Cardiac muscle cell (in vitro differentiated cells and primary cell): ENCODE measurements around the gene GRM3. TPM values are rescaled to one million over a fixed set of nuclear protein-coding genes. Genes with fewer than 3 reads are reported as not detected.

Experiments used
- DNase-seq, 2 donors: peaks; one replicate each; pipeline versions ENCODE4 v3.0.0 to v3.0.0-alpha.2; 2010 to 2017; ENCODE audit warnings: low read depth in 1 of 2, low spot score in 1 of 2
- H3K27ac ChIP-seq: fragments of 200-600 bp; sonication (generic); 2 replicates; pipeline ENCODE4 v1.5.1; 2016
- H3K27me3 ChIP-seq: fragments of 200-600 bp; sonication (generic); 2 replicates; pipeline ENCODE4 v1.6.0; 2016; ENCODE audit warnings: control low read depth
- H3K36me3 ChIP-seq: fragments of 200-600 bp; sonication (generic); 2 replicates; pipeline ENCODE4 v1.5.1; 2016; ENCODE audit warnings: control low read depth
- H3K4me1 ChIP-seq: fragments of 200-600 bp; sonication (generic); 2 replicates; pipeline ENCODE4 v1.8.1; 2017; ENCODE audit warnings: low read depth, mild to moderate bottlenecking, mixed run types
- H3K4me3 ChIP-seq: fragments of 200-600 bp; sonication (generic); 2 replicates; pipeline ENCODE4 v1.5.1; 2016; ENCODE audit warnings: mild to moderate bottlenecking
- H3K9me3 ChIP-seq: fragments of 200-600 bp; sonication (generic); 2 replicates; pipeline ENCODE4 v1.5.1; 2017; ENCODE audit warnings: low read depth, mild to moderate bottlenecking, control low read depth
- polyA plus RNA-seq: library from polyadenylated mRNA; unstranded; fragments of >200 nt; fragmentation: Nextera tagmentation; extraction: Ambion mirVana; gene quantifications from 2 replicates; pipeline ENCODE4 v1.2.1, GENCODE V29; 2016
- total RNA-seq: library from RNA; depleted of rRNA; stranded (reverse); fragments of >200 nt; gene quantifications from 2 replicates; pipeline ENCODE4 v1.2.3, GENCODE V29; 2016
- TF ChIP-seq, protein P1 (sequence below): IDR thresholded peaks from 2 replicates; pipeline ENCODE4 v1.5.1; 2012; ENCODE audit warnings: low read depth, mild to moderate bottlenecking, low read length

GRM3 gene
- total and polyA plus RNA-seq, 2 experiments from 2014 or later = 0.78 TPM; not detected in 1

DNA sequence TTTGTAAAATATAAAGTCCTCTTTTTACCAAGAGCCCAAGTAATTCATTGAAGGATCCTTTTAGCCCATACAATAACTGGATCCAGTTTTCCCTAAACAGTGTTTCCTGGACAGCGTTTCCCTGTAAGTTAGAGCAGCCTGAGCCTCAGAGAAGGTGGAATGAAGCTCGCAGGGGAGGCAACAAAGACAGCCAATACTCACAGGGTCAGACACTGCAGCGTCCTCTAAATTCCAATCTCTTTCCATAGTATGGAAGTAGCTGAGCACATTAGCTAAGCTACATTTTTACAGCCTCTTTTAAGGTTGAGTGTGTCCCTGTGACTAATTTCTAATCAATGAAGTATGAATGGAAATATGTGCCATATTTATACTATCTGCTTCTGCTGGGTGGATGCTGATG lies 193.5 kb downstream of the GRM3 start:
- Histone ChIP-seq H3K4me3 (no peak overlapping the region), H3K27ac (no peak overlapping the region), H3K4me1 (no peaks in the 10 kb centered on the region), H3K27me3 (no peaks in the 10 kb centered on the region), H3K36me3 (no peaks in the 10 kb centered on the region), H3K9me3 (no peaks in the 10 kb centered on the region)
- no peak for DNase-seq
- TF ChIP-seq, protein P1, sequence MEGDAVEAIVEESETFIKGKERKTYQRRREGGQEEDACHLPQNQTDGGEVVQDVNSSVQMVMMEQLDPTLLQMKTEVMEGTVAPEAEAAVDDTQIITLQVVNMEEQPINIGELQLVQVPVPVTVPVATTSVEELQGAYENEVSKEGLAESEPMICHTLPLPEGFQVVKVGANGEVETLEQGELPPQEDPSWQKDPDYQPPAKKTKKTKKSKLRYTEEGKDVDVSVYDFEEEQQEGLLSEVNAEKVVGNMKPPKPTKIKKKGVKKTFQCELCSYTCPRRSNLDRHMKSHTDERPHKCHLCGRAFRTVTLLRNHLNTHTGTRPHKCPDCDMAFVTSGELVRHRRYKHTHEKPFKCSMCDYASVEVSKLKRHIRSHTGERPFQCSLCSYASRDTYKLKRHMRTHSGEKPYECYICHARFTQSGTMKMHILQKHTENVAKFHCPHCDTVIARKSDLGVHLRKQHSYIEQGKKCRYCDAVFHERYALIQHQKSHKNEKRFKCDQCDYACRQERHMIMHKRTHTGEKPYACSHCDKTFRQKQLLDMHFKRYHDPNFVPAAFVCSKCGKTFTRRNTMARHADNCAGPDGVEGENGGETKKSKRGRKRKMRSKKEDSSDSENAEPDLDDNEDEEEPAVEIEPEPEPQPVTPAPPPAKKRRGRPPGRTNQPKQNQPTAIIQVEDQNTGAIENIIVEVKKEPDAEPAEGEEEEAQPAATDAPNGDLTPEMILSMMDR = no peak

DNA sequence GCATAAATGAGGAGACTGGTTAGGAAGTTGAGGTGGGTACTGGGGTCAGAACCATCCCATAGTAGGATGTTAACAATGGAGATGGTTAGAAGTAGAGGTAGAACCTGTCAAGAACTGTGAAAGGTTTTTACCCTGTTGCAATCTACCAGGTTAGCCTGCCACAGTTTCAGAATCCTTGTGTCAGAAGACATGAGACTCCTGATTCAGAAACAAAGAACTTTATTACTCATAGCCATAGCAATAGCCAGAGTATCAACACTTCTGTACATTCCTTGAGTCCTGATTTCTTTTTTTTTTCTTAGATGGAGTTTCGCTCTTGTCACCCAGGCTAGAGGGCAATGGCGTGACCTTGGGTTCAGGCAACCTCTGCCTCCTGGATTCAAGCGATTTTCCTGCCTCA lies 200.9 kb downstream of the GRM3 start:
- DNase-seq = no peak
- Histone ChIP-seq H3K27me3 (no peaks in the 10 kb centered on the region), H3K36me3 (no peaks in the 10 kb centered on the region), H3K4me3 (no peak overlapping the region), H3K4me1 (no peaks in the 10 kb centered on the region), H3K27ac (no peak overlapping the region), H3K9me3 (no peaks in the 10 kb centered on the region)
- TF ChIP-seq, protein P1 = no peak

DNA sequence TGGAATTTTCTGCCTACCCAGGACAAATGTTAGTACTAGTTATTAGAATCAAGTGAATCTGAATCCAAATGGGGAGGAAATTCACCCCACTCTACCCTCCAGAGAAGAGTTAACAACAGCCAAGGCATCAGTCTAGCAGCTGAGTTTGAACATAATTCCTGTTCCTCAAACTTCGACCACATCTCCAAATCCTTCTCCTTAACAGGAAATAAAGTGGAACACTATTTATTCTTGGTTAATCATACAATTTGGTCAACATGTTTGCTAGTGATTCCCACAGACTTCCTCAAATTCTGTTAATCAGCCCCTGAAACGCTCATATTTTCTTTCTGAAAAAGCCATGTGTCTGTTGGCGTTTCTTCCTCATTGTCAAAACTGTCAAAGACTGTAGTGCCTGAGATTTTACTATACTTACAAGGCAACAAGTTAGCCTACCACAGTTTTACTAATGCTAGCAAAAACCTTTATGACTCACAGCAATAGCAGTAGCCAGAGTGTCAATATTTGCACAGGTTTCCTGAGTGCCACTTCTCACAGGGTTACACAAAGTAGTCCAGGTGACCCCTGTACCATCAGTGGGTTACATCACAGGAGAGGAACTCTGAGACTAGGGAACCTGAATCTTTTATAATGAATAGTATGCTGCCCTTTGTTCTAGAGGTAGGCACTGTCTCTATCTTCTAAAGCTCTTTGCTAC lies 202.9 kb downstream of the GRM3 start:
- H3K4me3 ChIP-seq = no peak overlapping the region
- H3K27me3 ChIP-seq = no peaks in the 10 kb centered on the region
- H3K27ac ChIP-seq = no peak overlapping the region
- no peaks in the 10 kb centered on the region for H3K36me3 ChIP-seq
- TF ChIP-seq, protein P1 = no peak
- no peaks in the 10 kb centered on the region for H3K4me1 ChIP-seq
- no peak for DNase-seq
- H3K9me3 ChIP-seq = no peaks in the 10 kb centered on the region

DNA sequence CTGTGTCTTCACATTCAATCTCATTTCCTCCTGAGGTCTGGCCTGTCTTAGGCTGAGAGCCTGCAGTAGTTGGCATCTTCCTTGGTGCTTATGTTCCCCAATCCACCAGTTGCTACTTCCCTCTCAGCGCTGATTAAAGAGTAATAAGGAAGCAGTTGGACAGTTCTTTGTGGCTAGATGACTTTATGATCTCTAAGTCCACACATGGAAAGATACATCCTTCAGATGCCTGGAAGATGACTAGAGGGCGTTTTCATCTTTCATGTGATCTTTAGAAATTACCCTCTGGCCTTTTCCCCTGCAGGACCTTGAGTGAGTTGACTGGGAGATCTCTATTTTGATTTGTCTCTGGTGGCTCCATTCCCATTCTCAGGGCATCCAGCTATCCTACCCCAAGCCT lies 204.5 kb downstream of the GRM3 start:
- TF ChIP-seq, protein P1 = no peak

DNA sequence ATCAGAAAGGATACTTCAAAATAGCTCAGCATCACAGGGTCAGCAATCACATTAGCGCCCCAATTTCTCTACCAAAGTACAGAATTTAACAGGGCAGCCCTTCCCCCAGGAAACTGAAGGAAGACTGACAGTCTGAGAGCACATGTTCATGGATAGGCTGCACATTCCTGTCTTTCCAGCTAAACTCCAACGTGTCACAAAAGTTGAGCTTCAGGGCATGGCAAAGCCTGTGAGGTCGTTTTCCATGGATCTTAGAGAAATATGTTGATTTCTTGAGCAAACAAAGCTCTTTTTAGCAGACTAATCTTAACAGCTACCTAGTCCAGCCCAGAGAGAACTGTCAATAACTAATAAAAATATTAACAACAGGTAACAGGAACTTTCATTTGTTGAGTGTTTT lies 207.9 kb downstream of the GRM3 start:
- TF ChIP-seq, protein P1 = no peak
- Histone ChIP-seq H3K9me3 (no peaks in the 10 kb centered on the region), H3K4me1 (no peaks in the 10 kb centered on the region), H3K27me3 (no peaks in the 10 kb centered on the region), H3K27ac (no peak overlapping the region), H3K4me3 (no peak overlapping the region), H3K36me3 (no peaks in the 10 kb centered on the region)
- DNase-seq = no peak

More for the DNA sequence above, 204.5 kb downstream of the GRM3 start:
- no peaks in the 10 kb centered on the region for H3K9me3 ChIP-seq
- no peaks in the 10 kb centered on the region for H3K4me1 ChIP-seq
- H3K4me3 ChIP-seq = no peak overlapping the region
- no peak overlapping the region for H3K27ac ChIP-seq
- no peaks in the 10 kb centered on the region for H3K36me3 ChIP-seq
- DNase-seq = no peak
- H3K27me3 ChIP-seq = no peaks in the 10 kb centered on the region
